ENCODE data around the gene SNCB. TPM values are rescaled to one million over a fixed set of nuclear protein-coding genes. Genes with fewer than 3 reads are reported as not detected.

Gene SNCB
- total RNA-seq, 2 experiments from 2014 or later: 0.31 TPM; not detected in 1

DNA sequence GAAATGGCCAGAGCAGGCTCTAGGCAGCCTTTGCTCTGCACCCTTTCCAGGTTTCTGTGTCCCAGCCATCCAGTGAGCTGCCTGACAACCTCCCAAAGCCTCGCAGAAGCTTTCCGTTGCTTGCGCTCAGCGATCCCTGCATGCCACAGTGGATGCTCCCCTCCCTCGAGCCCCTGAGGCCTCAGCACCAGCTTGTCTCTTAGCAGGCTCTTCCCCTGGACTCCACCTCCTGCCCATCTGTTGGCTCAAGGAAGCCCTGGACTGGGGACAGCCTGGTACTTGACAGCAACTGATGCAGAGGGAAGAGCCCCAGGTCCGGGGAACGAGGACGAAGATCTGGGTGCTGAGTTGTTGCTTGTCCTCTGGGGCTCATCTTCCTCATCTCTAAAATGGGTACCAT, 40.1 kb upstream of the SNCB start:
- CTCF ChIA-PET: interaction anchor here (1.9 to 3.9 kb wide), 2 partner anchors 9 to 12 kb away, joined by 14 to 18 read pairs; no protein-coding TSS in a partner anchor
- POLR2A ChIA-PET: no interaction called here

DNA sequence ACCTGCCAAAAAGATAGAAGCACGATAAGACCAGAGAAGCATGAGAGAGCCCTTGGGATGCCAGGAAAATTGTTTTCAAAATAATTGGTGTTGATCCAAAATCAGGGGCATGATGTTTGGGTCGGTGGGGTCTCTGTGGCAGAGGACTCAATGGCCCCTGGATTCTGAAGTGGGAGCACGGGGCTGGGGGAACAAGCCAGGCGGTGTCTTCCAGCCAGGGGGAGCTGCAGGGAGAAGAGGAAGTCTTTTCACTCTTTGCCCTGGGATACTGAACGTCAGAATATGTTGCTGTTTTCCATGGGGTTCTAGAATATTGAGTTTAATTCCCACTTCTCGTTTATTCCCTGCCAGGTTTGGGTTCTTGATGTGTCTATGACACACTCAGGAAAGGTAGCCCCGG, 37.3 kb upstream of the SNCB start:
- POLR2A ChIA-PET: no interaction called here
- Mint-ChIP-seq H3K27ac (no peak overlapping the region), H3K4me3 (no peak overlapping the region), H3K4me1 (ENCODE audit: low read depth) (no peaks in the 10 kb centered on the region), H3K9me3 (no peaks in the 10 kb centered on the region), H3K27me3 (peaks cover 21% of the 10 kb centered on the region), H3K36me3 (no peaks in the 10 kb centered on the region)
- DNase-seq: no peak
- CTCF ChIA-PET: interaction anchor here (0.6 to 3.9 kb wide), 3 partner anchors 9 to 282 kb away, joined by 3 to 18 read pairs (median 3); no protein-coding TSS in a partner anchor
- intact Hi-C loops (cut with micrococcal nuclease): no loop called here

More for the DNA sequence above, 40.1 kb upstream of the SNCB start:
- Mint-ChIP-seq H3K4me1 (ENCODE audit: low read depth) (no peaks in the 10 kb centered on the region), H3K9me3 (no peaks in the 10 kb centered on the region), H3K4me3 (no peak overlapping the region), H3K27me3 (peaks cover 14% of the 10 kb centered on the region), H3K27ac (no peak overlapping the region), H3K36me3 (no peaks in the 10 kb centered on the region)
- intact Hi-C loops (cut with micrococcal nuclease): no loop called here
- no peak for DNase-seq

DNA sequence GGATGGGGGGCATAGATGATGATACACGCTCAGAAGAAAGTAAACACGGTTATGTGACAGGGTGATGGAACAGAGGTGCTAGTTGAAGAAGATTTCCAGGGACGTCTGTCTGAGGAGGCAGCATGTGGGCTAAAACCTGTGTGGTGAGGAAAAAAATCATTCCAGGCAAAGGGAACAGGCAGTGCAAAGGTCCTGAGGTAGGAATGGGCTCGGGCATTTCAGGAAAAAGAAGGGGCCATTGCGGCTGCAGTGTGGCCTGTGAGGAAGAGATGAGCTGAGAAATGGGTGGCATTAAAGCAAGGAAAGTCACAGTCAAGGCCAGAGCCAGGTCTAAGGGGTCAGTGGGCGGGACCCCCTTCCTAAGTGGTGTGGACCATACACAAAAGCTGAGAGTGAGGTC, 35.2 kb upstream of the SNCB start:
- ChIA-PET CTCF (no interaction called here), POLR2A (no interaction called here)
- Mint-ChIP-seq H3K9me3 (no peaks in the 10 kb centered on the region), H3K27ac (no peak overlapping the region), H3K27me3 (peaks cover 11% of the 10 kb centered on the region), H3K36me3 (no peaks in the 10 kb centered on the region), H3K4me1 (ENCODE audit: low read depth) (peaks cover 3% of the 10 kb centered on the region), H3K4me3 (no peak overlapping the region)
- intact Hi-C loops (cut with micrococcal nuclease): no loop called here
- DNase-seq: no peak

DNA sequence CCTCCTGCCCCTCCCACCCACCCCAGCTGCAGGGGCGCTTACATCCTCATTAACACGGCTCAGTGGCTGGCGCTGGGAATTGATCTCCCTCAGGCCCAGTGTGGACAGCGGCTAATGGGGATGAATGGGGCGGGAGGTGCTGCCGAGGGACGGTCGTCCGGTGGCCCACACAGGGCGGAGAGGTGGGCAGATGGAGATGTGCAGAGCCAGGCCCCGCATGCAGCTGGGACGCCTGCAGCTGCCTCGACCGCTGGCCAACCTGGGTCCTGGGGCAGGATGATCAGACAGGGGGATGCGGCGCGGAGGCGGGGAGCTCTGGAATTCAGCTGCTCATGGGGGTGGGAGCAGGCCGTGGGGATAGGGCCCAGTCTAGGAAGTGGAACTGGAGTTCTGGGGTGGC, 34.6 kb upstream of the SNCB start:
- Mint-ChIP-seq H3K27ac (no peak overlapping the region), H3K4me3 (no peak overlapping the region), H3K9me3 (no peaks in the 10 kb centered on the region), H3K27me3 (peaks cover 11% of the 10 kb centered on the region), H3K36me3 (no peaks in the 10 kb centered on the region), H3K4me1 (ENCODE audit: low read depth) (peaks cover 8% of the 10 kb centered on the region)
- ChIA-PET CTCF (no interaction called here), POLR2A (no interaction called here)
- DNase-seq: no peak
- intact Hi-C loops (cut with micrococcal nuclease): no loop called here

DNA sequence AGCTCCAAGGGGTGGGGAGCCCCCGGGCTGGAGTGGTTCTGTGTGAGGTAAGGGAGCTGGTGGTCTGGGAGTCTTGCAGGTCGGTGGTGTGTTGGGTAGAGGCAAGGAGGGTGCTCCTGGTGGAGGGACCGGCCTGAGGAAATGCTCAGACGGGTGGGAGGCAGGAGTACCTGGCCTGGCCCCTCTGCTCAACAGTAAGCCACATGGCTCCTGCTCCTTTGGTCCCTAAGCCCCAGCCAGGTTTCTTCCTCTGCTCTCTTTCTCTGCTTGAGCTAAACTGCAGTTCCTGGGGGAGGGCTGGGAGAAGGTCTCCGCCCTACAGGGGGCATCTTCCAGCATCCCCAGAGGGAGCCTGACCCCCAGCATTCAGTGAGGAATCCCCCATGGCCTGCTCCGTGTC, 34.1 kb upstream of the SNCB start:
- no peaks in the 10 kb centered on the region for H3K9me3 Mint-ChIP-seq
- H3K4me3 Mint-ChIP-seq: no peak overlapping the region
- no peak overlapping the region for H3K27ac Mint-ChIP-seq
- ChIA-PET CTCF (interaction anchor here (0.8 to 0.9 kb wide), 2 partner anchors 17 to 35 kb away, joined by 3 read pairs; no protein-coding TSS in a partner anchor), POLR2A (no interaction called here)
- H3K27me3 Mint-ChIP-seq: peaks cover 11% of the 10 kb centered on the region
- intact Hi-C loops (cut with micrococcal nuclease): no loop called here
- H3K4me1 Mint-ChIP-seq (ENCODE audit: low read depth): peaks cover 9% of the 10 kb centered on the region
- no peaks in the 10 kb centered on the region for H3K36me3 Mint-ChIP-seq
- DNase-seq: no peak

DNA sequence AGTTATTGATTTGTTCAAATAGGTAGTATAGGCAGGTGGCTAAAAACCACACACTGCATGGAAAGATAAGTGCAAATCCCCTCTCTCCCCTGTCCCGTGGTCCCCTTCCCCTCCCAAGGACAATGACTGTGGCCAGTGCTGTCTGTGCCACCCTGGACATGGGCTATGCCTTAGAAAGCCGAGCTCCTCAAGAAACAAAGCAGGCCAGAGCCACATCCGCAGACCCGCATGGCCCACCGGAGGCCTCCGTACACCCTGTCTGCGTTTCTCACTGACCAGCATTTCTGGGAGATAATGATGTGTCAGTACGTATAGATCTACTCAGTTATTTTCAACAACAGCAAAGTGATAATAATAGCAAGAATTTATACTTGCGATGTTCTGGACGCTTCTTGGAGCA, 33.2 kb upstream of the SNCB start:
- intact Hi-C loops (cut with micrococcal nuclease): no loop called here
- no peaks in the 10 kb centered on the region for H3K9me3 Mint-ChIP-seq

DNA sequence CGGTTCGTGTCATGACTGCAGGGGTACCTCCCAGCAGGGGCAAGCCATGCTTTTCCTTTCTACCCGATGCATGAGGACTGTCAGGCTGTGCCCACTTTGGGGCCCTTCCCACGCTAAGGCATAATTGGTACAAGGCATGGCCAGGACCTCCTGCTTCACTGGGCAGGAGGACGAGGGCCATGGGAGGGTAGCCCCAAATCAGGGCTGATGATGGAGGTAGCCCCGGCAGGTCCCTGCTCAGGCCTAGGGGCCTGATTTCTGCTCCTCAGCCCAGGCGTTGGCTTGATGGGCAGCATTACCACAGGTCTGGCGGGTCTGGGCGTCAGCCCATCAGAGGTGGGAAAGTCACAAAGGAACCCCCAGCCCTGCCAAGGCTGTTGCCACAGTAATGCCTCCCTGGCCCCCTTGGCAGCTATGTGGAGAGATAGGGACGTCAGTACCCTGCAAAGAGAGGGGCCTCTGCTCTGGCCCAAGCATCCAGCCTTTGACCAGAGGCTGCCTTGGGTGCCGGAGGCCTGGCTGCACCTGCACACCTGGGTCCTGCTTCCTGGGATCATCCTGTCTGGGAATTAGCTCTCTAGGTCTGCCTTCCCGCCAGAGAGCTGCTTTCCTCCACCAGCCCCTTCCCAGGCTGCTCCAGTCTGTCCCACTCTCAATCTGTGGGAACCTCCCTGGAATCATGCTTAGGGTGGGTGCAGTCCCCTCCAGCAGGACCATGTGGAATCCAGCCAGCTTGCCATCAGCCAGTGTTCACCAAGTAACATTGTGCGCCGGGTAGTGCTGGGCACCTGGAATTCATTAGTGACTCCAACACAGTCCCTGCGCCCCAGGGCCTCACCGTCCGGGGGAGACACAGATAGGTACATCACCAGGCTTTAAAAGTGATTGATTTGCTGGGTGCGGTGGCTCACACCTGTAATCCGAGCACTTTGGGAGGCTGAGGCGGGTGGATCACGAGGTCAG, 32.3 kb upstream of the SNCB start:
- Mint-ChIP-seq H3K27me3 (peaks cover 8% of the 10 kb centered on the region), H3K4me1 (ENCODE audit: low read depth) (peaks cover 27% of the 10 kb centered on the region), H3K4me3 (no peak overlapping the region), H3K9me3 (no peaks in the 10 kb centered on the region), H3K36me3 (no peaks in the 10 kb centered on the region), H3K27ac (no peak overlapping the region)
- ChIA-PET POLR2A (no interaction called here), CTCF (no interaction called here)
- intact Hi-C loops (cut with micrococcal nuclease): no loop called here
- no peak for DNase-seq

More for the DNA sequence above, 33.2 kb upstream of the SNCB start:
- Mint-ChIP-seq H3K36me3 (no peaks in the 10 kb centered on the region), H3K4me3 (no peak overlapping the region), H3K4me1 (ENCODE audit: low read depth) (peaks cover 18% of the 10 kb centered on the region), H3K27ac (no peak overlapping the region), H3K27me3 (peaks cover 8% of the 10 kb centered on the region)
- ChIA-PET POLR2A (no interaction called here), CTCF (interaction anchor here (0.8 to 0.9 kb wide), 2 partner anchors 18 to 36 kb away, joined by 3 read pairs; no protein-coding TSS in a partner anchor)
- DNase-seq: no peak

DNA sequence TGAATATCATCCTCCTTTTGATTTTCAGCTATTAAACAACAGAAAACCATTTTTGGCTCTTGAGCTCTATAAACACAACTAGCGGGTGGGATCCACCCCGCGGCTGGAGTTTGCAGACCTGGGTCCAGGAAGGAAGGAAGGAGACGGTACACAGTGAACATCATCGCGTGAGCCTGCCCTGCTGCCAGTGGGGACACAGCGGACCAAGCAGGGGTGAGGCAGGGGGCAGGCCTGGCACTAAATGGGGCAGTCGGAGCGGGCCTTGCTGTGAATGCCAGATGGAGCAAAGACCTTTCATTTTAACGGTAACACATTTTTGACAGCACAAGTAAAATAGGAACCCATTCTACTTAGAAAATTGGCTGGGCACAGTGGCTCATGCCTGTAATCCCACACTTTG, 31.3 kb upstream of the SNCB start:
- no peaks in the 10 kb centered on the region for H3K36me3 Mint-ChIP-seq
- no peak overlapping the region for H3K4me3 Mint-ChIP-seq
- H3K4me1 Mint-ChIP-seq (ENCODE audit: low read depth): peaks cover 27% of the 10 kb centered on the region
- no peak overlapping the region for H3K27ac Mint-ChIP-seq
- intact Hi-C loops (cut with micrococcal nuclease): no loop called here
- H3K9me3 Mint-ChIP-seq: no peaks in the 10 kb centered on the region
- ChIA-PET CTCF (interaction anchor here (0.6 to 5.3 kb wide), 26 partner anchors 8 to 932 kb away, joined by 3 to 65 read pairs (median 10); partner anchors contain the start of genes CLTB, EIF4E1B, HK3 and SNCB), POLR2A (interaction anchor here (1.7 kb wide), 1 partner anchor 15 kb away, joined by 8 read pairs; the partner anchor contains the start of gene TSPAN17)
- H3K27me3 Mint-ChIP-seq: peaks cover 8% of the 10 kb centered on the region
- no peak for DNase-seq

DNA sequence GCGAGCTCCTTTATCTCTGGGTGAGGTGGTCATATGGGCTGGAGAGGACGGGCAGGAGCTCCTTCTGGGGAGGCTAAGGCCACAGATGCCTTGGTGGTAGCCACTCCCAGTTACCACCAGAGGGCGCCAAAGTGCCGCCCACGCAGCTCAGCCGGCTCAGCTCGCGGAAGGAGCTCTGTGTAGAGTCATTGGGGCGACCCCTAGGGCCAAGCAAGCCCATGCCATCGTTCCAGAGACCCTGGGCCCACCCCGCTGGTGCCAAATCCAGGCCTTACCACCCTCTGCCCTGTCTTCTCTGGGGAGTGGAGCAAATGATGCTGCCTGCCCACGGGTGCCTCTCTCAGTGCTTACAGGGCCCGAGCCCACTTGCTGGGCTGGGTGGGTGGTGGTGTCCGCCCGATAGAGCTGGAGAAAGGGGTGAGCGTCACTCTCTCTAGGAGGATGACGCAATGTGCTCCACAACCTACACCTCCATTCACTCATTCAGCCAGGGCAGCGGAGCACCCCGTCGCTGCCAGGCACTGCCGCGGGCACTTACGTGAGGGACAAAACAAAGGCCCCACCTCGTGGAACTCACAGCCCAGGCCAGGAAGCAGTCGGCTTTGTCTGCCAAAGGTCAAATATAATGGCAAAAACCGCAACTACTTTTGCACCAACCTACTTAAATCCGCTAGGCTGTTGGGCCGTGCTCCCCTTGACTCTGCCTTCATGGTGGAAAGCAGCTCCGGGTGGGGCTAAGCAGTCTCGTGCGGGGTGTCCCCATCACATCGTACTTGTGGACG, 30.7 kb upstream of the SNCB start:
- no peak overlapping the region for H3K27ac Mint-ChIP-seq
- intact Hi-C loops (cut with micrococcal nuclease): no loop called here
- no peaks in the 10 kb centered on the region for H3K9me3 Mint-ChIP-seq
- peaks cover 8% of the 10 kb centered on the region for H3K27me3 Mint-ChIP-seq
- POLR2A ChIA-PET: interaction anchor here (0.9 to 1.7 kb wide), 2 partner anchors 14 to 362 kb away, joined by 3 to 8 read pairs; partner anchors contain the start of gene TSPAN17
- peak; percentile 85 for DNase-seq
- CTCF ChIA-PET: interaction anchor here (0.6 to 5.3 kb wide), 99 partner anchors 9 to 931 kb away, joined by 3 to 65 read pairs (median 4); partner anchors contain the start of genes CLTB, EIF4E1B, FAF2 and HK3
- no peak overlapping the region for H3K4me3 Mint-ChIP-seq
- H3K36me3 Mint-ChIP-seq: no peaks in the 10 kb centered on the region
- H3K4me1 Mint-ChIP-seq (ENCODE audit: low read depth): peaks cover 27% of the 10 kb centered on the region

DNA sequence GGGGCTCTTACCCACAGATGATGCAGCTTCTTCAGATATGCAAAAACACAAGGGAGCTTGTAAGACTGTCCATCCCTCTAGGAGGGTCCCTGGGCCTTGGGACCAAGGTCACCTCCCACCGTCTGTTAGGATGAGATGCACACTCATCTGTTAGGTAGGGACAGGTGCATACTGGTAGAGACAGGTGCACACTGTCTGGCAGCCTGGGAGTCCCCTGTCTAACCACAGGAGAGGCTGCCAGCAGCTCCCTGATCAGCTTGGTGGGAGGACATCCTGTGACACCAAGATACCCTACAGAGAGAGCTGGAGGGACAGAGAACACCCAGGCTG, 30.2 kb upstream of the SNCB start:
- Mint-ChIP-seq H3K4me3 (no peak overlapping the region), H3K27me3 (peaks cover 7% of the 10 kb centered on the region), H3K4me1 (ENCODE audit: low read depth) (peaks cover 27% of the 10 kb centered on the region), H3K27ac (no peak overlapping the region), H3K36me3 (no peaks in the 10 kb centered on the region), H3K9me3 (no peaks in the 10 kb centered on the region)
- DNase-seq: no peak
- intact Hi-C loops (cut with micrococcal nuclease): no loop called here
- ChIA-PET CTCF (interaction anchor here (0.6 to 5.3 kb wide), 90 partner anchors 9 to 931 kb away, joined by 3 to 65 read pairs (median 4); partner anchors contain the start of genes CLTB, EIF4E1B, FAF2 and HK3), POLR2A (interaction anchor here (0.9 to 1.7 kb wide), 2 partner anchors 14 to 363 kb away, joined by 3 to 8 read pairs; partner anchors contain the start of gene TSPAN17)

DNA sequence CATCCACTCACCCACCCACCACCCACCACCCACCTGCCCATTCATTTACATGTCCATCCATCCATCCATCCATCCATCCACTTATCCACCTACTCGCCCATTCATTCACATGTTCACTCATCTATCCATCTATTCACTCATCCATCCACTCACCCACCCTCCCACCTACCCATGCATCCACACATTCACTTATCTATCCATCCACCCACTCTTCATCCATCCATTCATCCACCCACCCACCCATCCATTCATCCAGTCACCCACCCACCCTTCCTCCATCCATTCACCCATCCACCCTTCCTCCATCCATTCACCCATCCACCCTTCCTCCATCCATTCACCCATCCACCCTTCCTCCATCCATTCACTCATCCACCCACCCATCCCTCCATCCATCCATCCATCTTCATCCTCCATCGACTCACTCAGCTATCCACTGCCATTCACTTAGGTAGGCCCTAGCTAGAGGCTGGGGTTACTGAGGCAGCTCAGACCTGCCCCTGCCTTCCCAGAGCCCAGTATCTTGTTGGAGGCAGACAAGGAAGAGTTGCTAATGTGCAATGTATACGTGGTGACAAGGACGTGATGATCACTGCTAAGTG, 29.6 kb upstream of the SNCB start:
- Mint-ChIP-seq H3K4me3 (no peak overlapping the region), H3K27ac (no peak overlapping the region), H3K4me1 (ENCODE audit: low read depth) (peaks cover 32% of the 10 kb centered on the region), H3K36me3 (peaks cover 3% of the 10 kb centered on the region), H3K9me3 (no peaks in the 10 kb centered on the region), H3K27me3 (peaks cover 4% of the 10 kb centered on the region)
- POLR2A ChIA-PET: interaction anchor here (0.9 to 1.7 kb wide), 2 partner anchors 13 to 363 kb away, joined by 3 to 8 read pairs; partner anchors contain the start of gene TSPAN17
- intact Hi-C loops (cut with micrococcal nuclease): loop anchor here (2.0 to 5.0 kb wide), 3 partner anchors 157 to 452 kb away; no protein-coding TSS in a partner anchor
- CTCF ChIA-PET: interaction anchor here (0.6 to 5.3 kb wide), 81 partner anchors 9 to 930 kb away, joined by 3 to 65 read pairs (median 5); partner anchors contain the start of genes CLTB, EIF4E1B, FAF2 and HK3
- no peak for DNase-seq

Measured in activated CD4-positive, alpha-beta memory T cell treated with anti-CD3 and anti-CD28 coated beads for 36 hours (primary cell).